Activated CD4-positive, alpha-beta T cell treated with anti-CD3 and anti-CD28 coated beads, Interleukin-2, amount 10 ng/mL, durations not matched to agents 24 days and 14 days (primary cell): ENCODE measurements around the gene TWF2. TPM values are rescaled to one million over a fixed set of nuclear protein-coding genes. Genes with fewer than 3 reads are reported as not detected.
A peak's percentile ranks its signal among the peaks of the same experiment; 100 is the strongest.
"Not testable (repeated sequence)": the region's sequence is repeated elsewhere in the genome, so short reads cannot be mapped to it uniquely, and the experiment has no call there.

Source experiments
- DNase-seq: peaks from one replicate; pipeline ENCODE4 v3.0.0; 2022
- H3K27ac Mint-ChIP-seq: one replicate; pipeline ENCODE4 v1.8.0; 2022; ENCODE audit warnings: mild to moderate bottlenecking, mixed read lengths
- H3K27me3 Mint-ChIP-seq: one replicate; pipeline ENCODE4 v1.8.0; 2022; ENCODE audit warnings: mixed read lengths
- H3K36me3 Mint-ChIP-seq: one replicate; pipeline ENCODE4 v1.8.0; 2022; ENCODE audit warnings: low read depth, mild to moderate bottlenecking, mixed read lengths
- H3K4me1 Mint-ChIP-seq: one replicate; pipeline ENCODE4 v1.8.0; 2021; ENCODE audit warnings: mixed read lengths
- H3K4me3 Mint-ChIP-seq: one replicate; pipeline ENCODE4 v1.8.0; 2022; ENCODE audit warnings: mild to moderate bottlenecking, moderate library complexity, mixed read lengths
- H3K9me3 Mint-ChIP-seq: one replicate; pipeline ENCODE4 v1.8.0; 2021; ENCODE audit warnings: mixed read lengths
- intact Hi-C: fragments of 100-400 bp; cut with micrococcal nuclease; formaldehyde crosslinking; loops from one replicate; pipeline ENCODE4 v1.15.1; 2023
- total RNA-seq: library from RNA; stranded (reverse); gene quantifications from 2 replicates; pipeline ENCODE4 v1.2.3, GENCODE V29; 2022

TWF2 gene
- total RNA-seq: 80.3 and 87.0 TPM in 2 replicates

DNA sequence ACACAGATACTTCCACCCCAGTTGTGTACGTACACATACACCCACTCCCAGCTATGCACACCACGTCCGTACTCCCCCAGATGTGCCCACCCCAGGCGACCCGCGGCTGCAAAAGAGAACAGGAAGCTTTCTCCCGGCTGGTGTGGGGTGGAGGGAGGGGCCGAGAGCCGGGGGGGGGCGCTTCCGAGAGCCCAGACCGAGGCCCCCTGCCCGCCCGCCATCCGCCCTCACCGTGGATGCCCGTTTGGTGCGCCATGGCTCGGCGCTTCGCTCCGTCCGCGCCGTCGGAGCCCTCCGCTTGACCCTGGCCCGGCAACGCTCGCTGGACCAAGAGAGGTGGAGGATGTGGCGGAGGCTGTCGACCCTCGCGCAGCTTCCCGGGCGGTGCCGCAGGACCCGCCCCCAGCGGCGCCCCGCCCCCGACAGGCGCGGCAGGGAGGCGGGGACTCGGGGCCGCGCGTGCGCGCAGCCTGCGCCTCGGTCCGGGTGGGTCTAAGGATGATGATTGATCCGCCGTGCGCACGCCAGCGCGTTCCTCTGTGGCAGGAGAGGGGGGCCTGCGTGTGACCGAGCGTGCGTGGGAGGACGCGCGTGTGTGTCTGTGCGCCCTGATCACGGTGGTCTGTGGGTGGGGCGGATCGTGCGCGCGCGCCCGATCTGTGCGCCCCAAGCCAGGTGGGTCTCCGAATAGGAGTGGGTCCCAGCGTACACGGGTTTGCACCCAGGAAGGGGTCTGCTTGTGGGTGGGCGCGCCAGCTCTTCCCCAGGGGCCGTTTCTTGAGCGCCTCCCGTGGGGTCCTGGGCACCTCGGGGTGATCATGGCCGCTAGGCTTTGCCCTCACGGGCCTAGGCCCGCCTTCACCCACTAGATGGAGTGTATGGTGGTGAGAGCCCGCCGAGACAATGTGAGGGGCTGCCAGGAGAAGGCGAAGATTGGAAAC lies at the start of gene TWF2:
TSS of gene TWF2 (minus strand) at position 398 of the 941 bp plus-strand sequence. CDS start at position 256, 142 bp downstream.
- peaks cover 17% of the 10 kb centered on the region for H3K36me3 Mint-ChIP-seq
- H3K4me1 Mint-ChIP-seq: peaks cover 62% of the 10 kb centered on the region
- peak within 1 kb of the TSS; percentile 99 for H3K27ac Mint-ChIP-seq
- H3K27me3 Mint-ChIP-seq: no peaks in the 10 kb centered on the region
- H3K4me3 Mint-ChIP-seq: peak within 1 kb of the TSS; percentile 93
- intact Hi-C loops: loop anchor here (1.0 kb wide), 3 partner anchors 19 to 49 kb away; partner anchors contain the start of gene WDR82
- peak; percentile 97 for DNase-seq
- H3K9me3 Mint-ChIP-seq: no peaks in the 10 kb centered on the region

DNA sequence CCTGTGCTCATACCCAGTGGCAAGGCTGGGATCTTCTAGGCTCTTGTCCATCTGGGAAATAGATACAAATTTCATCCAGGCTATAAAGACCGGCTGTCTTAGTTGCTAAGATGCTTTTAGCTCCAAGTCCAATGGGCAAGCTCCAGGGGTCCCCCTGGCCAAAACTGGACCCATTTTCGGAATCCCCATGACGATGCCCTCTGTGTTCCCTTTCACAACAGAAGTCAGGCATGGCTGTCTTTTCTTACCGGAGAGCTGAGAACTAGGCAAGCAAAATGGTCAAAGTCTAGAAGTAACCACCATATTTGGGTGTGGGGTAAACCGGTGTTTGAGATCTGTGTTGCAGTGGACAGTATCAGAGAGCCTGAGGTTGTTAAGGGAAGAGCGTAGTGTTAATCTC lies 49.7 kb upstream of the TWF2 start:
- H3K36me3 Mint-ChIP-seq: peaks cover 14% of the 10 kb centered on the region
- no peaks in the 10 kb centered on the region for H3K27me3 Mint-ChIP-seq
- no peaks in the 10 kb centered on the region for H3K9me3 Mint-ChIP-seq
- peak overlapping the region; percentile 93 for H3K4me3 Mint-ChIP-seq
- peak overlapping the region; percentile 100 for H3K27ac Mint-ChIP-seq
- no peak for DNase-seq
- intact Hi-C loops: loop anchor here (1.0 kb wide), 1 partner anchor 49 kb away; the partner anchor contains the start of gene TWF2
- H3K4me1 Mint-ChIP-seq: peaks cover 25% of the 10 kb centered on the region

DNA sequence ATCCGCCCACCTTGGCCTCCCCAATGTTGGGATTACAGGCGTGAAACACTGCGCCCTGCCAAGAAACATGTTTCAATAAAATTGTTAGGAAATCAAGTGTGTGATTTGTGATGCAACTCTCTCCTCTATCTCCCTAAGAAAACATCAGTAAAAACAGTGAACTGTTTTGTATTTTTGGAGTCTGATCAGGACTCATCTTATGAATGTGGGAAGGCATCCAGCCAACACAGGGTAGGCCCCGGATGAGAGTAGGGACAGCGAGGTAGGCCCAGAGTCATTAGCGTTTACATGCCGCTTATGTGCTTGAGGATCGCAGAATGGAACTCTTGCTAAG lies 47.8 kb upstream of the TWF2 start:
- Mint-ChIP-seq H3K4me1 (peaks cover 37% of the 10 kb centered on the region), H3K4me3 (peak overlapping the region; percentile 93), H3K27me3 (no peaks in the 10 kb centered on the region), H3K27ac (peak overlapping the region; percentile 100), H3K36me3 (peaks cover 10% of the 10 kb centered on the region), H3K9me3 (no peaks in the 10 kb centered on the region)
- intact Hi-C loops: loop anchor here (1.0 kb wide), 1 partner anchor 7 kb away; no protein-coding TSS in a partner anchor
- DNase-seq: no peak

DNA sequence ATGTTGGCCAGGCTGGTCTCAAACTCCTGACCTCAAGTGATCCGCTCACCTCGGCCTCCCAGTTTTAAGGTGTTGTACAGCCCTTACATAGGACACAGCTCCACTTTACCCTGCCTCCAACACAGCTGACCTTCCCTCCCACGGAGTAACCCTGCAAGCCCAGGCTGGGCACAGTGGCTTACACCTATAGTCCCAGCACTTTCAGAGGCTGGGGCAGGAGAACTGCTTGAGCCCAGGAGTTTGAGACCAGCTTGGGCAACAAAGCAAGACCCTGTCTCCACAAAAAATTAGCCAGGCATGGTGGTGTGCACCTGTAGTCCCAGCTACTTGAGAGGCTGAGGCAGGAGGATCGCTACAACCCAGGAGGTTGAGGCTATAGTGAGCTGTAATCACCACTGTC lies 45.1 kb upstream of the TWF2 start:
- intact Hi-C loops, H3K27me3 Mint-ChIP-seq, H3K4me3 Mint-ChIP-seq, H3K36me3 Mint-ChIP-seq, DNase-seq, H3K9me3 Mint-ChIP-seq: not testable (repeated sequence)
- peak overlapping the region; percentile 72 for H3K27ac Mint-ChIP-seq
- H3K4me1 Mint-ChIP-seq: peaks cover 45% of the 10 kb centered on the region

DNA sequence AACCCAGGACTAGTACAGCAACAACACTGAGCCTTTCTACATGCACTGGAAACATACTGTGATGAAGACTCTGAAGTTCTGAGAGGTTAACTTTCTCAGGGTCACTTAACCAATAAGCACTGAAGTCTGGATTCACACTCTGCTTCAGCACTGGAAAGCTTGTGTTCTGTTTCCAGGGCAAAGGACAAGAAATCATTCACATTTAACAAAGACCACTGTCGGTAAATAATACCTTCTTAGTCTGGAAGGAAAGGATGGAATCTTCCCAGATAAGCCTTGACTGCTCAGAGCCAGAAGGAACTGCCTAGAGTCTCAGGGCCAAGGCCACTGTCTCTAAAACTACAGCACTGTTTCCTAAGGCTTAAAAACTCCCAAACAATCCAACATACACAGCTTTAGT lies 44.3 kb upstream of the TWF2 start:
- Mint-ChIP-seq H3K4me1 (peaks cover 44% of the 10 kb centered on the region), H3K36me3 (peaks cover 12% of the 10 kb centered on the region), H3K9me3 (no peaks in the 10 kb centered on the region)

DNA sequence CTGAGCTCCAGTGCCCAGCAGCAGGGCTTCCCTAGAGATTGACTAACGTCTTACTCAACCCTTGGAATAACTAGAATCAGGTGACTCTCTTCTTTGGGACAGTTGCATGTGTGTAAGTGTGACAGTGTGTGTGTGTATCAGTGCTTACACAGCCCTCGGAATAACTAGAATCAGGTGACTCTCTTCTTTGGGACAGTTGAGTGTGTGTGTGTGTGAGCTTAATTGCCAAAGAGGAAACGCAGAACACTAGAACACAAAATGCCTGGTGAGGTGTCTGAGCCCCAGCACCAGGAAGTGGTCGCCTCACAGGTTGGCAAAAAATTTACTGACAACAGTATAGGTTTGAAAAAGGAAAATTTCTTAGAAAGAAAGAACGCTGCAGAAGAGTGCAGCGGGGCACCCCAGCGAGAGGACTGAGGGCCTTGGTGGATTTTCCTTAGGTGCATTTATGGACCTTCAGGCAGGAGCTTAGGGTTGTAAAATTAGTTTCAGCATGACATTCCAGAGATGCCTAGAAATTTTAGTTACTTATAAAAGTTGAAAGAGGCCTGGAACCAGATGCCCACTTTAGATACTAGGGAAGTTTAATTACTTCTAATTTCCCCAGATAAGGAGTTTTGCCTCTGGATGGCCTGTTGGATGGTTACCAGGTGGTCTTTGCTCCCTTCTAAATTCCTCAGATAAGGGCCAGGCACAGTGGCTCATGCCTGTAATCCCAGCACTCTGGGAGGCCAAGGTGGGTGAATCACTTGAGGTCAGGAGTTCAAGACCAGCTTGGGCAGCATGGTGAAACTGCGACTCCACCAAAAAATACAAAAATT lies 43.2 kb upstream of the TWF2 start:
- no peaks in the 10 kb centered on the region for H3K9me3 Mint-ChIP-seq
- peaks cover 48% of the 10 kb centered on the region for H3K4me1 Mint-ChIP-seq
- H3K27ac Mint-ChIP-seq: peak overlapping the region; percentile 91
- intact Hi-C loops: no loop called here
- H3K27me3 Mint-ChIP-seq: no peaks in the 10 kb centered on the region
- DNase-seq: peak; percentile 84
- H3K36me3 Mint-ChIP-seq: peaks cover 18% of the 10 kb centered on the region
- peak overlapping the region; percentile 68 for H3K4me3 Mint-ChIP-seq

More for the DNA sequence above, 44.3 kb upstream of the TWF2 start:
- Mint-ChIP-seq H3K27me3 (no peaks in the 10 kb centered on the region), H3K4me3 (peak overlapping the region; percentile 15), H3K27ac (peak overlapping the region; percentile 71)
- no peak for DNase-seq
- intact Hi-C loops: no loop called here

DNA sequence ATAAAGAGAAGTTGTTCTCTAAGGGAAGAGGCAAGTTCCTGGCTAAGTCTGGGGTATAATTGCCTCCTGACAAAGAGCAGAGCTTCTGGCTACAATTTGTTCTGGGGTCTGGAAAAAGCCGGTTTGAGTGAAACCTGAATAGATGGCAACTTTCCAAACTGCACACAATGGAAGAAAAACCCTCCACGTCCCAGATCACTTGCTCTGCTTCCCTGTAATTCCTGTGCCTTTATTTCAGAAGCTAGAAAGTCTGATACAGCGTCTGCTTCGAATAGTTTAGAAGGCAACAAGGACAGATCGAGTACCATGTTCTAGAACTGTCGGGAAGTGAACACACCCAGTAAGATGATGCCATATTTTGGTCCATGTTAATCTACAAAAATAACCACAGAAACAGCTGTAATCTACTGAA lies 41.1 kb upstream of the TWF2 start:
- H3K9me3 Mint-ChIP-seq: no peaks in the 10 kb centered on the region
- H3K4me1 Mint-ChIP-seq: peaks cover 55% of the 10 kb centered on the region
- peak overlapping the region; percentile 96 for H3K4me3 Mint-ChIP-seq
- intact Hi-C loops: no loop called here
- DNase-seq: no peak
- peak overlapping the region; percentile 96 for H3K27ac Mint-ChIP-seq
- H3K27me3 Mint-ChIP-seq: no peaks in the 10 kb centered on the region
- H3K36me3 Mint-ChIP-seq: peaks cover 30% of the 10 kb centered on the region

DNA sequence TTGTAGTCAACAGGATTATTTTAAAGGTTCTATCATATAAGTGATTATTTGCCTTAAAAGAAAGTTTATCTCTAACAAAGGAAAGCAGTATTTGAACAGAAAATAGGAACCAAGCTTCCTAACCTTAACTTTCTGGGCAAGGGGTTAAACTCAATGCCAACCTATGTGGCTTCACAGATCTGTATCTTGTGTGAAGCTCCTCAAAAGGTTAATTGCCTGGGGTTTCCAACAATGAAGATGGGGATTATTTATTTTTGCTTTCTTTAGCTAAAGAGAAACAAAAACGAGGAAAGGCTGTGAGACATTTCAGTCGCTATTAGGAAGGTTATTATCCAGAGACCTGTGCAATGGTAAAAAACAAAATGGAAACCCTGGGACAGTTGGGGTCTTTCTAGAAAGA lies 40.6 kb upstream of the TWF2 start:
- H3K36me3 Mint-ChIP-seq: peaks cover 32% of the 10 kb centered on the region
- no peaks in the 10 kb centered on the region for H3K9me3 Mint-ChIP-seq
- H3K27ac Mint-ChIP-seq: peak overlapping the region; percentile 96
- peak overlapping the region; percentile 96 for H3K4me3 Mint-ChIP-seq
- no peaks in the 10 kb centered on the region for H3K27me3 Mint-ChIP-seq
- intact Hi-C loops: loop anchor here (1.0 to 10.0 kb wide), 5 partner anchors 8 to 405 kb away; partner anchors contain the start of genes ACY1, DUSP7, GLYCTK and GNL3
- peaks cover 56% of the 10 kb centered on the region for H3K4me1 Mint-ChIP-seq
- no peak for DNase-seq

DNA sequence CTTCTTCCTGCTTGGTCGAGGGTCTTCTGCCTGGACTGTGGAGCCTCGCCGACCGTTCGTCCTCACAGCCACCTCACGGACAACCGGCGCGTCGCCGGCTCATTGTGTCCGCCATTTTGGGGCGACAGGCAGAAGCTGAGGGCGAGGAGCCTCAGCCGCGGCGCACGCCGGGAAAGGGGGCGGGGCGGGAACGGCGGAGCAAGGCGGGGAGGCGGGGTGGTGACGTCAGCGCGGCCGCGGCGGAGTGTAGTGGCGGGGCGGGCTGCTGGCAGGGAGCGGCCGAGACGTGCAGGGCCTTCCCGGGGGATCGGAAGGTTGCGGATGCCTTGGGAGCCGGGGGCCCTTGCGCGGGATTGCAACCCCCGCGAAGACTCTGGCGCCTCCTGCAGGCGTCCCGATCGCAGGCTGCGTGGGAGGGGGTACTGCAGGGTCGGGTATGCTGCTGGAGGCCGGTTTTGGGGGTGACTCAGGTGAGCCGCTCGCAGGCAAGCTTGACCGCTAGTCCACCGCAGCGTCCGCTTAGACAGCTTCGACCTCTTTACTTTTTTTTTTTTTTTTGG lies 39.6 kb upstream of the TWF2 start, which contains the start of gene WDR82:
TSS of gene WDR82 (minus strand) at position 140 of the 560 bp plus-strand sequence. CDS start 288 bp downstream, outside the sequence.
- peak; percentile 99 for DNase-seq
- intact Hi-C loops: loop anchor here (1.0 to 10.0 kb wide), 7 partner anchors 9 to 406 kb away; partner anchors contain the start of genes ACY1, DUSP7, GLYCTK and GNL3
- peak within 1 kb of the TSS; percentile 96 for H3K4me3 Mint-ChIP-seq
- no peaks in the 10 kb centered on the region for H3K27me3 Mint-ChIP-seq
- H3K4me1 Mint-ChIP-seq: peaks cover 64% of the 10 kb centered on the region
- H3K27ac Mint-ChIP-seq: peak within 1 kb of the TSS; percentile 96
- no peaks in the 10 kb centered on the region for H3K9me3 Mint-ChIP-seq
- peaks cover 42% of the 10 kb centered on the region for H3K36me3 Mint-ChIP-seq

DNA sequence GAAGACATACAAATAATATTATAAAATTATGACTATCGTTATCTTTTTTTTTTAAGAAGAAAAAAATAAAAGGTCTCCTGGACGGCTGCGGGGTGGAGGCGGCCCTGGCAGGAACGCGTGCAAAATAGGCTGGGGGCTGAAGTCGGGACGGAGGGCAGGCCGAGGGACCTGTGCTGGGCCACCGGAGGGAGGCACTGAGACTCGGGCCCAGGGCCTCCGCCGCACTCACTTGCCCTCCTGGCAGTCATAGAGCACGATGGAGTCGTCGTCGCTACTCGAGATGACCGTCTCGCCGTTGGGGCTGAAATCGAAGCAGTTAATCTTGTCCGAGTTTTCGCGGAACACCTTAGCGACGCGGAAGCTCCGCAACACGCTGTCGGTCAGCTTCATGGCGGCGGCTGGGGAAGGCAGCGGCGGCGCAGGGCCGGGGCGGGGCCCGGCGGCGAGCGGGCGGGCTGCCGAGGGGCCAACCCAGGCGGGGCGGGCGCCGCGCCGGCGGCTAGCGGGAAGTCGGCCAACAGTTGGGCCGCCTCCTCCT lies 39.1 kb upstream of the TWF2 start:
- Mint-ChIP-seq H3K27ac (peak overlapping the region; percentile 96), H3K36me3 (peaks cover 47% of the 10 kb centered on the region), H3K4me1 (peaks cover 66% of the 10 kb centered on the region), H3K9me3 (no peaks in the 10 kb centered on the region), H3K27me3 (no peaks in the 10 kb centered on the region), H3K4me3 (peak overlapping the region; percentile 96)
- intact Hi-C loops: loop anchor here (1.0 to 10.0 kb wide), 6 partner anchors 25 to 407 kb away; partner anchors contain the start of genes ACY1, DUSP7, GNL3 and PBRM1
- DNase-seq: peak; percentile 94

DNA sequence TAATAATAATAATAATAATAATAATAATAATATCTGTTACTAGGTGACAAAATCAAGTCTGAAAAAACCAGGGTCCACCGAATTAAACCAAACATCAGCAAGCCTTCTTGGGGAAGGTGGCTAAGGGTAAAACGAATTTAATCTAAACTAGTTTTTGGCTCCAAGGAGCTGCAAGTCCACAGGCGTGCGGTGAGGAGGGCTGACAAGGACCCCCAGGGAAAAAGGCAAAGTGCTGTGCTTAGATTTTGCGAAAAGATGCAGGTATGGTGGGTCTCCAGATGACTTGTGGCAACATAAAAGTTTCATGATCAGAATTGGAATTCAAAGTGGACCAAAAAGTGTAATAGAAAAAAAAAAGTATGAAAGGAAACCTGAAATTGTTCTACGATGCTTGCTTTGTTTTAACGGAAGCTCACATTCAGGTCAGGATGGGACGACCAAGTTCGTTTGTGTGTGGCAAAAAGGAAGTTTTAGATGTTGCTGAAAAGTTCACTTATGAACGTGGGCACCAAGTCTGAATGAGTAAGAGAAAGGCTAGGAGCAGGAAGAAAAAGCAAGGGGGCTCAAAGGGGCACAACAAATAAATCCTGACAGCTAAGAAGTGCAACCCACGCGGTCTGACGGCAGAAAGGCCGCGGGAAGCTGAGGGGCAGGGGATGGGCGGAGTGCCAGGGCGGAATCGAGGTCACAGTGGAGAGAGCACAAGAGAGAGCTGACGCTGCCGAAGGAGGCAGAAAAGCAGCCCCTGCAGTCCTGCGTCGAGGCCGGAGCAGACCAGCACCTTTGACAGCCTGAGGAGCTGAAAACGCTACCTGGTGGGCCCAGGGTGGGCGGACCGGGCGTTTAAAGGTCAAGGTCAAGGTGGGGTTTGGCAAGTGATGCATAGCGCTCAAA lies 38.4 kb upstream of the TWF2 start:
- H3K4me3 Mint-ChIP-seq: peak overlapping the region; percentile 96
- intact Hi-C loops: loop anchor here (5.0 to 10.0 kb wide), 4 partner anchors 57 to 407 kb away; partner anchors contain the start of genes ACY1, DUSP7, GNL3 and PBRM1
- peak; percentile 91 for DNase-seq
- peak overlapping the region; percentile 96 for H3K27ac Mint-ChIP-seq
- no peaks in the 10 kb centered on the region for H3K9me3 Mint-ChIP-seq
- H3K27me3 Mint-ChIP-seq: no peaks in the 10 kb centered on the region
- peaks cover 53% of the 10 kb centered on the region for H3K36me3 Mint-ChIP-seq
- H3K4me1 Mint-ChIP-seq: peaks cover 69% of the 10 kb centered on the region

DNA sequence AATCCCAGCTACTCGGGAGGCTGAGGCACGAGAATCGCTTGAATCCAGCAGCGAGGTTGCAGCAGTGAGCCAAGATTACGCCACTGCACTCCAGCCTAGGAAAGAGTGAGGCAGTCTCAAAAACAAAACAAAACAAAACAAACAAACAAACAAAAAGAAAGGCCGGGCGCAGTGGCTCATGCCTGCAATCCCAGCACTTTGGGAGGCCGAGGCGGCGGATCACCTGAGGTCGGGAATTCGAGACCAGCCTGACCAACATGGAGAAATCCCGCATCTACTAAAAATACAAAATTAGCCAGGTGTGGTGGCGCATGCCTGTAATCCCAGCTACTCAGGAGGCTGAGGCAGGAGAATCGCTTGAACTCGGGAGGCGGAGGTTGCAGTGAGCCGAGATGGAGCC lies 35.8 kb upstream of the TWF2 start:
- H3K9me3 Mint-ChIP-seq, DNase-seq, H3K27me3 Mint-ChIP-seq: not testable (repeated sequence)
- H3K4me1 Mint-ChIP-seq: peaks cover 76% of the 10 kb centered on the region
- peak overlapping the region; percentile 77 for H3K27ac Mint-ChIP-seq
- intact Hi-C loops: loop anchor here (5.0 to 10.0 kb wide), 4 partner anchors 60 to 410 kb away; partner anchors contain the start of genes ACY1, DUSP7, GNL3 and PBRM1
- peaks cover 74% of the 10 kb centered on the region for H3K36me3 Mint-ChIP-seq
- peak overlapping the region; percentile 96 for H3K4me3 Mint-ChIP-seq
